Transverse colon (tissue), 4 donors: Measurements from ENCODE around the gene POLQ. TPM values are rescaled to one million over a fixed set of nuclear protein-coding genes. Genes with fewer than 3 reads are reported as not detected.

Experiments
- DNase-seq: peaks from one replicate; pipeline ENCODE4 v3.0.0-alpha.2; 2019
- H3K27ac ChIP-seq, 4 donors: fragments of 200-600 bp; sonication (generic); 2 replicates each; pipeline ENCODE4 v1.5.1; 2016 to 2018; ENCODE audit warnings: inconsistent platforms in 4 of 4
- H3K27me3 ChIP-seq: fragments of 200-600 bp; sonication (generic); 2 replicates; pipeline ENCODE4 v1.5.1; 2017; ENCODE audit warnings: inconsistent platforms
- H3K36me3 ChIP-seq, 4 donors: fragments of 200-600 bp; sonication (generic); 2 replicates each; pipeline ENCODE4 v1.5.1; 2017 to 2019; ENCODE audit warnings: inconsistent platforms in 4 of 4
- H3K4me1 ChIP-seq, 4 donors: fragments of 200-600 bp; sonication (generic); 2 replicates each; pipeline ENCODE4 v1.5.1; 2017 to 2020; ENCODE audit warnings: inconsistent platforms in 4 of 4
- H3K4me3 ChIP-seq, 4 donors: fragments of 200-600 bp; sonication (generic); 1 replicate in 1 of 4; 2 replicates in 3 of 4; pipeline versions ENCODE4 v1.5.1 to v1.6.1; 2017 to 2019; ENCODE audit warnings: inconsistent platforms in 4 of 4
- H3K9me3 ChIP-seq, 2 donors: fragments of 200-600 bp; sonication (generic); 2 replicates each; pipeline ENCODE4 v1.5.1; 2017 to 2019; ENCODE audit warnings: inconsistent platforms in 2 of 2
- EP300 ChIP-seq: sonication (generic); formaldehyde crosslinking; IDR thresholded peaks from one replicate; pipeline ENCODE4 v1.6.1; 2017; ENCODE audit warnings: antibody characterized with exemption, low read depth
- POLR2A ChIP-seq: fragments of 450-650 bp; IDR thresholded peaks from one replicate; pipeline ENCODE4 v1.6.1; 2016; ENCODE audit warnings: antibody characterized with exemption, mild to moderate bottlenecking, moderate library complexity
- POLR2AphosphoS5 ChIP-seq, 3 donors: sonication (generic); formaldehyde crosslinking; IDR thresholded peaks; one replicate each; pipeline ENCODE4 v1.6.1; 2016; ENCODE audit warnings: antibody characterized with exemption in 3 of 3
- WGBS, 2 donors: methylation state at CpG; one replicate each; pipeline ENCODE4 v1.1.5; 2018; ENCODE audit warnings: low coverage in 1 of 2; 5-methylcytosine and 5-hydroxymethylcytosine counted together
- in situ Hi-C, 4 donors: fragments of 200-750 bp; cut with MboI; loops; one replicate each; pipeline versions ENCODE4 v1.15.0 to v1.15.1; 2017; ENCODE audit warnings: low sequenced_read_pairs in 3 of 4, low pct_ligation_motif_present in 1 of 4, low pct_unique_long_range_greater_than_20kb in 1 of 4
- intact Hi-C: fragments of 100-400 bp; cut with DNase I; formaldehyde crosslinking; loops from one replicate; pipeline ENCODE4 v1.15.1; 2023; ENCODE audit warnings: low total_unique reads
- total RNA-seq, 4 donors: library from RNA; depleted of rRNA; stranded (reverse); fragments of >200 nt; gene quantifications; one replicate each; pipeline ENCODE4 v1.1.0, GENCODE V29; 2016
- TF ChIP-seq, protein P1 (sequence below), 5 experiments: fragments of 200-600 bp in 3 of 5; fragments of 450-650 bp in 2 of 5; sonication (generic) in 3 of 5; IDR thresholded peaks; 1 replicate in 2 of 5; 2 replicates in 3 of 5; pipeline ENCODE4 v1.5.1; 2016 to 2017; ENCODE audit warnings: antibody characterized with exemption in 5 of 5, inconsistent platforms in 3 of 5, mild to moderate bottlenecking in 2 of 5, moderate library complexity in 1 of 5

Gene POLQ
- total RNA-seq, 4 donors from 2014 or later = under 0.01 to 25.1 (median 0.94) TPM

DNA sequence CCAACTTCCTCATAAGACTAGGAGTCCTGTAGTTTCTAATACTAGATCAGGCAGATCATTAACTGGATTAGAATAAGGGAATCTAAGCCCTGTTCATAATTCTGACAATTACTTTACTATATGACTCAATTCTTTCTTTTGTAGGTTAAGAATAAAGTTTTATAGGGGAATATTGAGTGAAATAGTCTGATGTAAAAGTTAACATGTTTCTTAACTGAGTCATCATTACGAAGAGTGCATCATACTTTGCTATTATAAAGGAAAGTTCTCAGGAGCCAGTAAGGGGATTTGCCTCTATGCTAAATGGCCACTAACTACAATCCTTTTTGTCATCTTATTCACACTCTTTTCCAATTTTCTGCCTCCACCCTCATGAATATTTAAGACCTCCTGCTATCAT lies 63.1 kb downstream of the POLQ start:
- in situ Hi-C loops = no loop called here

DNA sequence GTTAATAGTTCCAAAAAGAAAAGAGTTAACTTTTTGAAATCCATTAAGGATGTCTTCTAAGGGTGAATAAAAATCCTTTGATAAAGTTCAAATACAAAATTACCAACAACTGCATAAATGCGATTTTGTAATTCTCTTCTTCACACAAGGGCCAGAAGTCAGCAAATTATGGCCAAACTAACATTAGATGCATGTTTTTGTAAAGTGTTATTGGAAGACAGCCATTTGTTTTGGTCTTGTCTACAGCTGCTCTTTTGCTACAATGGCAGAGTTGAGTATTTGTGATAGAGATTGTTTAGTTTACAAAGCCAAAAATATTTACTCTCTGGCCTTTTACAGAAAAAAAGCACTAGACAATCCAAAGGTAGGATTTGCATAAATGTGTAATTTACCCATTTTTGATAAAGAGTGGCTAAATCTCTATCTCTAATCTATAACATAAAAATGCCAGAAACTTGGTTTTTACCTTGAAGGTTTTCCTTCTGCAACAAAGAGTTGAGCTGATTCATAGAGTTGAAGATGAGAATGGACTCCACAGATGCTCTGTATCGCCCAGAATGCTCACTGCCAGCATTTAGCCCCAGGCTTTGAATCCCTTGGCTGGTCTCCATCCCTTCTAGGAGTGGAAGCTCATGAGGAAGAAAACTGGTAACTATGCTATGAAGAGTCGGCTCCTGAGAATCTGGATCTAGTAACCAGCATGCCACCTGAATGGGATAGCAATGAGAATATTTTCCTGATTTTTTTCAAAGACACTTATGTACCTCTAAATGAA lies 64.5 kb downstream of the POLQ start:
- H3K4me1 ChIP-seq = no peaks in the 10 kb centered on the region
- H3K27me3 ChIP-seq = no peaks in the 10 kb centered on the region
- no peaks in the 10 kb centered on the region for H3K9me3 ChIP-seq
- 85% methylated on average over 3 of the region's 3 CpGs for WGBS, 2 donors
- H3K4me3 ChIP-seq = no peak overlapping the region
- no peak overlapping the region for H3K27ac ChIP-seq
- DNase-seq = no peak
- TF ChIP-seq EP300 (no peak), POLR2AphosphoS5 (IDR thresholded peaks at IDR 0.05) (no peak), POLR2A (no peak)
- TF ChIP-seq, protein P1, sequence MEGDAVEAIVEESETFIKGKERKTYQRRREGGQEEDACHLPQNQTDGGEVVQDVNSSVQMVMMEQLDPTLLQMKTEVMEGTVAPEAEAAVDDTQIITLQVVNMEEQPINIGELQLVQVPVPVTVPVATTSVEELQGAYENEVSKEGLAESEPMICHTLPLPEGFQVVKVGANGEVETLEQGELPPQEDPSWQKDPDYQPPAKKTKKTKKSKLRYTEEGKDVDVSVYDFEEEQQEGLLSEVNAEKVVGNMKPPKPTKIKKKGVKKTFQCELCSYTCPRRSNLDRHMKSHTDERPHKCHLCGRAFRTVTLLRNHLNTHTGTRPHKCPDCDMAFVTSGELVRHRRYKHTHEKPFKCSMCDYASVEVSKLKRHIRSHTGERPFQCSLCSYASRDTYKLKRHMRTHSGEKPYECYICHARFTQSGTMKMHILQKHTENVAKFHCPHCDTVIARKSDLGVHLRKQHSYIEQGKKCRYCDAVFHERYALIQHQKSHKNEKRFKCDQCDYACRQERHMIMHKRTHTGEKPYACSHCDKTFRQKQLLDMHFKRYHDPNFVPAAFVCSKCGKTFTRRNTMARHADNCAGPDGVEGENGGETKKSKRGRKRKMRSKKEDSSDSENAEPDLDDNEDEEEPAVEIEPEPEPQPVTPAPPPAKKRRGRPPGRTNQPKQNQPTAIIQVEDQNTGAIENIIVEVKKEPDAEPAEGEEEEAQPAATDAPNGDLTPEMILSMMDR (IDR thresholded peaks at IDR 0.05) = no peak
- in situ Hi-C loops (no loop called here), intact Hi-C loops (no loop called here)
- H3K36me3 ChIP-seq = no peaks in the 10 kb centered on the region

More for the DNA sequence above, 63.1 kb downstream of the POLQ start:
- H3K36me3 ChIP-seq = no peaks in the 10 kb centered on the region
- DNase-seq = no peak
- no peak overlapping the region for H3K4me3 ChIP-seq
- H3K27ac ChIP-seq = no peak overlapping the region
- no peaks in the 10 kb centered on the region for H3K4me1 ChIP-seq
- H3K27me3 ChIP-seq = no peaks in the 10 kb centered on the region
- intact Hi-C loops = no loop called here
- TF ChIP-seq POLR2AphosphoS5 (IDR thresholded peaks at IDR 0.05) (no peak), POLR2A (no peak), EP300 (no peak)
- TF ChIP-seq, protein P1 (IDR thresholded peaks at IDR 0.05) = no peak
- 88 to 100% methylated on average over 1 of the region's 1 CpG for whole genome bisulfite sequencing, 2 donors
- no peaks in the 10 kb centered on the region for H3K9me3 ChIP-seq

DNA sequence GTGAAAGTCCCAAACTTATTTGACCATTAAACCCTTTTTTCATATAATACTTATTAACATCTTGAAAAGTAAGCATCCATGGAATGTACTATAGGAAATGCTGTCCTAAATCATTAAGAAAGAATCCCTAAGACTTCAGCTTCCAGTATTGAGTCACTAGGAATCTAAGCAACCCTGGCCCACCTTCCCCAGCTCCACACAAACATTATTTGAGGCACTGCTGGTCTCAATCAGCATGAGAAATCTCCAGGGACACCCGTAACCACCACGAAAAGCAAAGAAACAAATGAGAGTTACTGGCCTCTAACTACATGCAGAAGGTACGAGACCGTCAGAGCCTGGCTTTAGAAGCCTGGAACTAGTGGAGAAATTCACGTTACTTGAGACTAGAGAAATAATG lies 68.2 kb downstream of the POLQ start:
- H3K4me3 ChIP-seq = no peak overlapping the region
- in situ Hi-C loops (no loop called here), intact Hi-C loops (no loop called here)
- TF ChIP-seq, protein P1 (IDR thresholded peaks at IDR 0.05) = no peak
- no peak for TF ChIP-seq EP300
- TF ChIP-seq POLR2A = no peak
- no peak for TF ChIP-seq POLR2AphosphoS5 (IDR thresholded peaks at IDR 0.05)
- H3K27me3 ChIP-seq = no peaks in the 10 kb centered on the region
- H3K4me1 ChIP-seq = no peaks in the 10 kb centered on the region
- no peaks in the 10 kb centered on the region for H3K9me3 ChIP-seq
- 97 to 98% methylated on average over 5 of the region's 5 CpGs for WGBS, 2 donors
- H3K36me3 ChIP-seq = no peaks in the 10 kb centered on the region
- H3K27ac ChIP-seq = no peak overlapping the region
- no peak for DNase-seq

DNA sequence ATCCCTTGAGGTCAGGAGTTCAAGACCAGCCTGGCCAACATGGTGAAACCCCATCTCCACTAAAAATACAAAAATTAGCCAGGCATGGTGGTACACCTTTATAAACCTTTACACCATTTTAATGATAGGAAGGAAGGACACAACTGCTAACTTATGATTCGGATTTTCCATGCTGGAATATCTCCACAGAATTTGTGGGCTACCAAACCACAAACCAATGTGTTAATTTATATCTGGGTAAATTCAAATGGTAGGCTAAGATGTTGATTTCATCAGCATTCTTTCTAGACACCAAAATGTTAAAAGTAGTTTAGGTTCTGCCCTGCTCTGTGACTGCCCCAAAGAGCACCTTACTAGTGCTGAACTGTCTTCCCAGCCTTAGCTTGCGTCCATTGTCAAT lies 72.8 kb downstream of the POLQ start:
- 90 to 97% methylated on average over 2 of the region's 2 CpGs for WGBS, 2 donors
- in situ Hi-C loops (no loop called here), intact Hi-C loops (no loop called here)
- DNase-seq = no peak
- H3K36me3 ChIP-seq = no peaks in the 10 kb centered on the region
- TF ChIP-seq POLR2A = no peak
- no peak for TF ChIP-seq EP300
- TF ChIP-seq, protein P1 (IDR thresholded peaks at IDR 0.05) = no peak
- TF ChIP-seq POLR2AphosphoS5 (IDR thresholded peaks at IDR 0.05) = no peak
- H3K27ac ChIP-seq = no peak overlapping the region
- no peak overlapping the region for H3K4me3 ChIP-seq
- no peaks in the 10 kb centered on the region for H3K27me3 ChIP-seq
- H3K9me3 ChIP-seq = no peaks in the 10 kb centered on the region
- H3K4me1 ChIP-seq = no peaks in the 10 kb centered on the region
